Body of pancreas (tissue), 4 donors: Measurements from ENCODE around the gene RASSF6. TPM values are rescaled to one million over a fixed set of nuclear protein-coding genes. Genes with fewer than 3 reads are reported as not detected.
"Not testable (repeated sequence)": the region's sequence is repeated elsewhere in the genome, so short reads cannot be mapped to it uniquely, and the experiment has no call there.

Experiments
- ATAC-seq: fragments of 150-250 bp; one replicate; pipeline ENCODE4 v1.9.1; 2016
- DNase-seq, 4 donors: peaks; one replicate each; pipeline ENCODE4 v3.0.0-alpha.2; 2019
- H3K27ac ChIP-seq, 4 donors: fragments of 200-600 bp; sonication (generic); 1 replicate in 3 of 4; 2 replicates in 1 of 4; pipeline versions ENCODE4 v1.5.1 to v1.6.1; 2016 to 2019; ENCODE audit warnings: mild to moderate bottlenecking in 1 of 4, mixed read lengths in 1 of 4, moderate library complexity in 1 of 4
- H3K27me3 ChIP-seq, 2 donors: fragments of 200-600 bp; sonication (generic); one replicate each; pipeline ENCODE4 v1.6.0; 2016; ENCODE audit warnings: mild to moderate bottlenecking in 1 of 2
- H3K36me3 ChIP-seq, 2 donors: fragments of 200-600 bp; sonication (generic); replicated peaks in 1 of 2; 2 replicates each; pipeline ENCODE4 v1.5.1; 2016; ENCODE audit warnings: low read depth in 2 of 2; ENCODE audit not compliant: insufficient read depth in 1 of 2
- H3K4me1 ChIP-seq: fragments of 200-600 bp; sonication (generic); one replicate; pipeline ENCODE4 v1.6.0; 2016
- H3K4me3 ChIP-seq, 2 donors: fragments of 200-600 bp; sonication (generic); 1 replicate in 1 of 2; 2 replicates in 1 of 2; pipeline ENCODE4 v1.5.1; 2016 to 2019
- H3K9me3 ChIP-seq, 3 donors: fragments of 200-600 bp; sonication (generic); 1 replicate in 2 of 3; 2 replicates in 1 of 3; pipeline ENCODE4 v1.5.1; 2016
- CTCF ChIP-seq, 7 experiments: fragments of 450-650 bp in 4 of 7; fragments of 200-600 bp in 3 of 7; sonication (generic) in 3 of 7; IDR thresholded peaks; one replicate each; pipeline ENCODE4 v1.5.1; 2016 to 2019; ENCODE audit warnings: antibody characterized with exemption in 7 of 7
- POLR2A ChIP-seq, 3 donors: fragments of 450-650 bp; IDR thresholded peaks; one replicate each; pipeline ENCODE4 v1.6.1; 2016; ENCODE audit warnings: antibody characterized with exemption in 3 of 3, mild to moderate bottlenecking in 2 of 3
- WGBS, 2 donors: methylation state at CpG; one replicate each; pipeline ENCODE4 v1.1.5; 2017; 5-methylcytosine and 5-hydroxymethylcytosine counted together
- intact Hi-C: fragments of 100-400 bp; cut with DNase I; formaldehyde crosslinking; loops from one replicate; pipeline ENCODE4 v1.15.1; 2023
- total RNA-seq, 2 donors: library from RNA; depleted of rRNA; stranded (reverse); fragments of >200 nt; gene quantifications; one replicate each; pipeline ENCODE4 v1.1.0, GENCODE V29; 2016

RASSF6 gene
- total RNA-seq: 10 to 100 TPM in 1 of 2 donors, 1 to 10 TPM in 1; 5.3 to 10.1 TPM

DNA sequence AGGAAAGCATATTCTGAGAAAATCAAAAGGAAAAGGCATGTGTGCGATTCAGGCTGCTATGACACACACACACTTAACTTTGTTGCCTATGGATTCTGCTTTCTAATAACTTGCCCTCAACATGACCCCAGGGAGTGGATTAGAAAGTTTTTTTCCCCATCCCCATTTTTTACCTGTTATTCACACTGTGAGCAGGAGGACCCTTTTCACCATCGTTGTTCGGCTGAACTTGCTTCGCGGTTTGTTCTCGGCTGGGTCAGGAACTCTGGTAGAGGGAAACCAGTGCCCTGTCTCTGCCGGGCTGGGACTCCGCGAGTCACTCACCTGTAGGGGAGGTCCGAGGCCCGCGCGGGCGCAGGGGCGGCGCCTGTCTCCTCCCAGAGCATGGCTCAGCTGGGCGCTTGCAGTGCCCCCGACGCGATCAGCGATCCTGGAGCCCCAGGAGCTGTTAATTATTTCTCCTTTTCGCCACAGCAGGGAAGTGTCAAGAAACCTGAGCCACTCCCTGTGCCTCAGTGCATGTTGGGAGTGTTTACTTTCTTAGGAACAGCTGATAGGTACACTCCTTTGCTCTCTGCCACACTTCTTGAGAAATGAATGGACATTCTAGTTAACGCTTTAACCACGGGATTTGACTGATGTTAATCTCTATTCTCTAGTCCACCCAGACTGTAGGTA is at the start of gene RASSF6:
RASSF6 (minus strand) TSS at position 322 of the 678 bp plus-strand sequence. CDS start 8,641 bp downstream, outside the sequence.
- no peaks in the 10 kb centered on the region for H3K9me3 ChIP-seq
- TF ChIP-seq POLR2A (IDR thresholded peaks at IDR 0.05): peak; percentile 41 to 78 (median 76)
- peak in 4 of 7 experiments; percentile 20 to 36 (median 28) for TF ChIP-seq CTCF (IDR thresholded peaks at IDR 0.05)
- peak within 1 kb of the TSS in 1 of 2 donors; percentile 34 for H3K4me3 ChIP-seq
- peak; percentile 87 to 92 (median 90) for DNase-seq
- intact Hi-C loops: no loop called here
- 3 to 6% methylated on average over 21 to 24 of the region's 24 CpGs for WGBS, 2 donors
- no peaks in the 10 kb centered on the region for H3K36me3 ChIP-seq
- peaks cover 27% of the 10 kb centered on the region for H3K4me1 ChIP-seq
- peak within 1 kb of the TSS; percentile 79 to 86 (median 81) for H3K27ac ChIP-seq
- peak; percentile 97 for ATAC-seq
- H3K27me3 ChIP-seq: no peaks in the 10 kb centered on the region

DNA sequence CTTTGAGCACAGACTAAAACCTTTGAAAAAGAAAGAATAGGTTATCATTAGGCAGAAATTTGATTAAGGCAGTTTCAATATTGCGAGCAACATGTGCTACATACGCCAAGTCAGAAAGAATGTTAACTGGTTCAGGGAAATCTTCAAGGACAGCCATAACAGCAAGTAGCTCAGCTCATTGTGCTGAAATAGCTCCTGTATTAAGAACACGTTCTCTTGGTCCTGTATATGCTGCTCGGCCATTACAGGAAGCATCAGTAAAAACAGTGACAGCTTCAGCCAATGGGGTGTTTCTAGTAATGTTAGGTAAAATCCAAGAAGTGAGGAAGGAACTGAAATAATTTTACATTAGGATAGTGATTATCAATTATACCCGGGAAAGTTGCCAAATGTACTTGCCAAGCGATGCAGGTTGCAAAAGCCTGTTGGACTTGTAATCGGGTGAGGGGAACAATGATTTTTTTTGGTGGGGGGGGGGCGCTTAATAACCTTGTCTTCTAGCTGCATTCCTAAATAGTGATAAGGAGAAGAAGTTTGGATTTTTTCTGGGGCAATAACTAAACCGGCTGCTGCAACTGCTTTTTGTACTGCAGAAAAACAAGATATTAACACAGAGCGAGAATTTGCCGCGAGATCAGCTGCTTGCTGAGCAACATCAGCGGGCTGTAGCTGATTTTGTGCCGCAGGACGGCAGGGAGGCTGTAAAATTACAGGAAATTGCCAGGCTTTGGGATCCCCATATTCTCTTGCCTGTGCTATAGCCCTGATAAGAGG is 49.4 kb upstream of the RASSF6 start:
- no peaks in the 10 kb centered on the region for H3K9me3 ChIP-seq
- WGBS, 2 donors: 12 to 18% methylated on average over 15 of the region's 15 CpGs
- ATAC-seq (peak; percentile 43), DNase-seq (peak in 3 of 4 donors; percentile 32 to 39 (median 35))
- TF ChIP-seq CTCF (IDR thresholded peaks at IDR 0.05) (no peak), POLR2A (IDR thresholded peaks at IDR 0.05) (no peak)
- no peak overlapping the region for H3K4me3 ChIP-seq
- intact Hi-C loops: loop anchor here (10.0 kb wide), 2 partner anchors 195 to 465 kb away; partner anchors contain the start of gene CXCL1
- H3K27me3 ChIP-seq: no peaks in the 10 kb centered on the region
- H3K4me1 ChIP-seq: peaks cover 37% of the 10 kb centered on the region
- peak overlapping the region; percentile 31 to 81 (median 78) for H3K27ac ChIP-seq
- H3K36me3 ChIP-seq: no peaks in the 10 kb centered on the region

DNA sequence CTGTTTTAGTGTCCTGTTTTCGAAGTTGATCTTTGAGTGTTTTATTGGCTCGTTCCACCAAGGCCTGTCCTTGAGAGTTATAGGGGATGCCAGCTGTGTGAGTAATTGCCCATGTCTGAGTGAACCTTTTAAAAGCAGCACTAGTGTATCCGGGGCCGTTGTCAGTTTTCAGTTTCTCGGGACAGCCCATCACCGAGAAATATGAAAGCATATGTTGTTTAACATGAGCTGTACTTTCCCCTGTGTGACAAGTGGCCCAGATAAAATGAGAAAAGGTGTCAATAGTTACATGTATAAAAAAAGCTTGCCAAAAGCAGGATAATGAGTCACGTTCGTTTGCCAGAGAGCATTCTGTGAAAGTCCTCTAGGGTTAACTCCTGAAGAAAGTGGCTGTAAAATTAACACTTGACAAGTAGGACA is 48.6 kb upstream of the RASSF6 start:
- Histone ChIP-seq H3K4me1 (peaks cover 37% of the 10 kb centered on the region), H3K27me3 (no peaks in the 10 kb centered on the region), H3K27ac (peak overlapping the region; percentile 31 to 81 (median 78)), H3K4me3 (no peak overlapping the region), H3K9me3 (no peaks in the 10 kb centered on the region), H3K36me3 (no peaks in the 10 kb centered on the region)
- intact Hi-C loops: loop anchor here (10.0 kb wide), 2 partner anchors 196 to 466 kb away; partner anchors contain the start of gene CXCL1
- no peak for DNase-seq
- ATAC-seq: peak; percentile 19
- 14 to 18% methylated on average over 8 of the region's 8 CpGs for WGBS, 2 donors
- TF ChIP-seq POLR2A (IDR thresholded peaks at IDR 0.05): no peak
- TF ChIP-seq CTCF (IDR thresholded peaks at IDR 0.05): no peak

DNA sequence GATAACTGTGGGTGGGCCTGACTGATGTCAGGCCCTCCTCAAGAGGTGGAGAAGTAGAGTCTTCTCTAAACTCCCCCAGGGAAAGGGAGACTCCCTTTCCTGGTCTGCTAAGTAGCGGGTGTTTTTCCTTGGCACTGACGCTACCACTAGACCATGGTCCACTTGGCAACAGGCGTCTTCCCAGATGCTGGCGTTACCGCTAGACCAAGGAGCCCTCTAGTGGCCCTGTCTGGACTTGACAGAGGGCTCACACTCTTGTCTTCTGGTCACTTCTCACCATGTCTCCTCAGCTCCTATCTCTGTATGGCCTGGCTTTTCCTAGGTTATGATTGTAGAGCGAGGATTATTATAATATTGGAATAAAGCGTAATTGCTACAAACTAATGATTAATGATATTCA is 45.7 kb upstream of the RASSF6 start:
- peak; percentile 70 to 78 (median 74) for DNase-seq
- not testable (repeated sequence) for H3K36me3 ChIP-seq, ATAC-seq, H3K4me3 ChIP-seq, H3K27ac ChIP-seq, H3K27me3 ChIP-seq, H3K9me3 ChIP-seq
- H3K4me1 ChIP-seq: peaks cover 25% of the 10 kb centered on the region
- 62% methylated on average over 6 to 7 of the region's 7 CpGs for WGBS, 2 donors
- intact Hi-C loops: loop anchor here (10.0 kb wide), 2 partner anchors 199 to 469 kb away; partner anchors contain the start of gene CXCL1
- peak in 6 of 7 experiments; percentile 26 to 58 (median 44) for TF ChIP-seq CTCF (IDR thresholded peaks at IDR 0.05)
